Karpas-422 (cell line): ENCODE results near the gene DHX30. TPM values are rescaled to one million over a fixed set of nuclear protein-coding genes. Genes with fewer than 3 reads are reported as not detected.

Experiments
- DNase-seq: peaks from one replicate; pipeline ENCODE4 v3.0.0-alpha.2; 2015
- H2AFZ ChIP-seq: fragments of 200-600 bp; sonication (generic); 2 replicates; pipeline ENCODE4 v1.6.1; 2014; ENCODE audit warnings: antibody characterized with exemption, low read length, mixed read lengths
- H3K27ac ChIP-seq: fragments of 200-600 bp; sonication (generic); 2 replicates; pipeline ENCODE4 v1.5.1; 2014; ENCODE audit warnings: mild to moderate bottlenecking, low read length, moderate library complexity
- H3K27me3 ChIP-seq: fragments of 200-600 bp; sonication (generic); 2 replicates; pipeline ENCODE4 v1.6.1; 2014; ENCODE audit warnings: low read length, mixed read lengths
- H3K36me3 ChIP-seq: fragments of 200-600 bp; sonication (generic); 2 replicates; pipeline ENCODE4 v1.6.1; 2014; ENCODE audit warnings: low read length, mixed read lengths; ENCODE audit not compliant: insufficient read depth
- H3K4me1 ChIP-seq: fragments of 200-600 bp; sonication (generic); 2 replicates; pipeline ENCODE4 v1.6.1; 2014; ENCODE audit warnings: mild to moderate bottlenecking, low read length, mixed read lengths
- H3K4me2 ChIP-seq: fragments of 200-600 bp; sonication (generic); 2 replicates; pipeline ENCODE4 v1.6.1; 2014; ENCODE audit warnings: low read length, low read depth, mild to moderate bottlenecking; ENCODE audit not compliant: poor library complexity, severe bottlenecking
- H3K4me3 ChIP-seq: fragments of 200-600 bp; sonication (generic); 2 replicates; pipeline ENCODE4 v1.5.1; 2014; ENCODE audit warnings: mild to moderate bottlenecking, antibody characterized with exemption, low read length, mixed read lengths
- H3K79me2 ChIP-seq: fragments of 200-600 bp; sonication (generic); 2 replicates; pipeline ENCODE4 v1.6.1; 2014; ENCODE audit warnings: mild to moderate bottlenecking, low read length, mixed read lengths
- H3K9ac ChIP-seq: fragments of 200-600 bp; sonication (generic); 2 replicates; pipeline ENCODE4 v1.6.0; 2014; ENCODE audit warnings: low read length
- H3K9me2 ChIP-seq: fragments of 200-600 bp; sonication (generic), shearing (Covaris generic); replicated peaks from 2 replicates; pipeline ENCODE4 v1.6.0; 2014; ENCODE audit warnings: mild to moderate bottlenecking, low read length, moderate library complexity; ENCODE audit not compliant: insufficient read depth
- H3K9me3 ChIP-seq: fragments of 300-700, 200-600 bp; sonication (generic); 2 replicates; pipeline ENCODE4 v1.6.1; 2014; ENCODE audit warnings: low read length, mixed read lengths
- H4K20me1 ChIP-seq: fragments of 200-600 bp; sonication (generic); 2 replicates; pipeline ENCODE4 v1.6.1; 2014; ENCODE audit warnings: mild to moderate bottlenecking, antibody characterized with exemption, low read length, low read depth; ENCODE audit not compliant: insufficient read depth
- total RNA-seq: library from RNA; depleted of rRNA; stranded (reverse); fragments of >200 nt; shearing (Covaris generic); gene quantifications from 2 replicates; pipeline ENCODE4 v1.2.3, GENCODE V29; 2014; ENCODE audit warnings: low replicate concordance

DHX30 gene
- total RNA-seq, 1 experiment from 2014 or later = 58.6 TPM

DNA sequence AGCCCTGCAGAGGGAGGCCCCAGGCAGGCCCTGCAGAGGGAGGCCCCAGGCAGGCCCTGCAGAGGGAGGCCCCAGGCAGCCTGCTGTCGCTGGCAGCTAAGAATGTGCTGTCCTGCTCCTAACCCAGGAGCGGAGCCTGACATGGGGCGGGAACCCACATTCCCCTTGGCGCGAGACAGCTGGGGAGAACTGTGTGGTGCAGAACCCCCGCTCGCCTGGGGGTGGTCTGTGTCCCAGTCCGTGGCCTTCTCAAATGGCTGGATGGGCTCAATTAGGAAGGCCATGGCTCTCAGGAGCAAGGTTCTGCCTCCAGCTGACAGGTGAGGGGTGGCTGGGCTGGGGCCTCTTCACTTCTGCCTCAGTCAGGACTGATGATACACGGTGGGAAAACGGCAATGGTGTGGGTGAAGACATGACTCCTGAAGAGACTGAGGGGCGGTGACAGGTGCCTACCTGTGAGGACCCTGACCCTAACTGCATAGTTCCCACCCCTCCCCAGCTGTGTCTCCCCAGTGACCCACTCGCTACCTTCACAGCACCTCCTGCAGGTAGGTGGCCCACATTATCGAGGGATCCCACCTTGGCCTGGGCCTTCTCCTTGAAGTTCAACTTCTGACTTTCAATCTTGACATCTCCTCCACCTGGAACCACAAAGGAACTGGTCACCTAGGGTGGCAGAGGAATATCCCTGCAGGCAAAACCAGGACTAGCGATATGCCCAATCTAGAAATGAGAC is 52.0 kb downstream of the DHX30 start:
- H3K36me3 ChIP-seq = peaks cover 4% of the 10 kb centered on the region; the same call in 1 of the 2 replicates
- H3K4me2 ChIP-seq = no peak overlapping the region
- DNase-seq = no peak
- no peak overlapping the region for H3K4me3 ChIP-seq
- no peaks in the 10 kb centered on the region for H3K27me3 ChIP-seq
- H3K9me2 ChIP-seq = no peaks in the 10 kb centered on the region
- H3K9ac ChIP-seq = no peak overlapping the region
- H3K9me3 ChIP-seq = no peaks in the 10 kb centered on the region
- H3K4me1 ChIP-seq = no peaks in the 10 kb centered on the region
- H3K79me2 ChIP-seq = no peaks in the 10 kb centered on the region
- H3K27ac ChIP-seq = no peak overlapping the region
- H2AFZ ChIP-seq = no peak overlapping the region
- H4K20me1 ChIP-seq = no peaks in the 10 kb centered on the region; the same call in 1 of the 2 replicates

DNA sequence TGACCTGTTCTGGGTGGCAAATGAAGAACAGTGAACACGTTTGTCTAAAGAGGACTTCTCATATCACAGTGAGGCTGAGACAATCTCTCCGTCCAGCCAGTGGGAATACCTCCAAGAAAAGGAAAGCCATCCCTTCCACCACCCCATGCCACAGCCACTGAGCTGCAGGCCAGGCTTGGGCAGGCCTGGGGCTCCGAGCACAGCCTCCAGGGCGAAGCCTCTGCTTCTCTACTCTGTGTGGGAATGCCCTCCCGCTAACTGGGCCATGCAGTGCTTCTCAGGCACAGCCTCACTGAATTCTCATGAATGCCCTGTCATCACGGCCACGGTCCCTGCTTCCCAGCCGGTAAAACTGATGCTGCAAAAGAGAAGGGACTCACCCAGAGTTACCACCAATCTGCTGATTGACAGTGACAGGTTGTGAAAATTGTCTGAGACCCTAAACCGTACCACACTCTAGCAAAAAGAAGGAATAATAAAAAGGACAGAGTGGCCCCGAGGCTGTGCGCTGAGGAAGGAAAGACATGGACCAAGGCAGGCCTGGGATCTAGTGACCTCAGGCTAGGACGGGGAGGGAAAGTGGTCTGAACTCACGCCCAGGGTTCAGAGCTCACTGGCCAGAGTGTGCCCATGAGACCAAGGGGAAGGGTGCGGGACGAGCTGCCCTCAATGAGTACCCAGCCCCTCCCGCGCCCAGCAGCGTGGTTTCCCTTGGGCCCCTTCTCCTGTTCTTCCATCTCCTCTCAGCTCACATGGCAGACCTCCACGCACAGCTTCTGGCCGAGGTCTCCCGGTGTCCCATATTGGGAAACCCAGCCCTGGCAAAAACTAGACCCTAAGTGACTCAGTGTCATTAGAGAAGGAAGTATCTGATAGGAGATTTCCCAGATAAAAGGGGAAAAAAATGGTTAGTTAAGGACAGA is 52.8 kb downstream of the DHX30 start:
- no peak for DNase-seq
- H3K9ac ChIP-seq = no peak overlapping the region
- no peaks in the 10 kb centered on the region for H3K4me1 ChIP-seq

DNA sequence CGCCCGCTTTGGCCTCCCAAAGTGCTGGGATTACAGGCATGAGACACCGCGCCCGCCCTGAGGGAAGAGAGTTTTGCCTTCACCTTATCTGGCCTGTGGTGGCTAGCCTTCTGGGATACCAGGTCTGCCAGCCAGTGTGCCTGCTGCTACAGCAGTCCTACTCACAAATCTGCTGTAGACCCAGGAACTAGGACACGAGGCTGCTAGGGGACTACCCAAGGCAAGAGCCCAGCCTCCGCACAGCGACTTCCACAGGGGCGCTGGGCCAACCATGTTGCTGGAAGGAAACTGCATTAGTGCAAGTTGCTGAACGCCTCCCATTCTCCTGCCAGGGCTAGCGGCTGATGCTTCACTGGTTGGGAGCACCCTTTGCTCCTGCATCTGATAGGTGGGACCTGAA is 53.7 kb downstream of the DHX30 start:
- no peaks in the 10 kb centered on the region for H3K79me2 ChIP-seq
- H3K27ac ChIP-seq = no peak overlapping the region
- H3K36me3 ChIP-seq = no peaks in the 10 kb centered on the region
- no peak overlapping the region for H3K9ac ChIP-seq
- H3K4me1 ChIP-seq = no peaks in the 10 kb centered on the region
- no peak for DNase-seq
- H3K4me2 ChIP-seq = no peak overlapping the region
- H4K20me1 ChIP-seq = no peaks in the 10 kb centered on the region
- H2AFZ ChIP-seq = no peak overlapping the region
- H3K9me2 ChIP-seq = no peaks in the 10 kb centered on the region
- H3K9me3 ChIP-seq = no peaks in the 10 kb centered on the region
- H3K4me3 ChIP-seq = no peak overlapping the region
- no peaks in the 10 kb centered on the region for H3K27me3 ChIP-seq

More for the DNA sequence above, 52.8 kb downstream of the DHX30 start:
- Histone ChIP-seq H3K27me3 (no peaks in the 10 kb centered on the region), H2AFZ (no peak overlapping the region), H3K27ac (no peak overlapping the region), H3K4me3 (no peak overlapping the region), H3K9me2 (no peaks in the 10 kb centered on the region), H3K79me2 (no peaks in the 10 kb centered on the region), H3K4me2 (no peak overlapping the region), H4K20me1 (no peaks in the 10 kb centered on the region), H3K9me3 (no peaks in the 10 kb centered on the region), H3K36me3 (no peaks in the 10 kb centered on the region)

DNA sequence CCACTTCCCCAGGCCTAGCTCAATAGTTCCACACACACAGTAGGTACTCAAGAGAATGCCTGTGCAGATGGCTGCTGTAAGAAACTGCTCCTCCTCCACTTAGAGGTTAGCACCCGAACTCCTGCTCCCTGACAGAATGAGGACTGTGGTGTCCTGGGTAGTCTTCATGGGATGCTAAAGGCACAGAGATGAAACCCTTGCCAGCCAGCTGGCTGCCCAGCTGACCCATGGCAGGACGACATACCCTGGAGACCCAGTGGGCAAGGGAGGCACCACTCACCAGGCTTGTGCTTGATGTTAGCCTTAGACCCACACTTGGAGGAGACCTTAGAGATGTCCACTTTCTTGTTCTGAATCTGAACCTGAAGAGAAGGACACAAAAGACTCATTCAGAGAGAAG is 54.2 kb downstream of the DHX30 start:
- no peaks in the 10 kb centered on the region for H3K79me2 ChIP-seq
- no peak overlapping the region for H3K27ac ChIP-seq
- H3K9ac ChIP-seq = no peak overlapping the region
- DNase-seq = no peak
- no peaks in the 10 kb centered on the region for H3K9me2 ChIP-seq
- H3K36me3 ChIP-seq = no peaks in the 10 kb centered on the region
- no peaks in the 10 kb centered on the region for H3K4me1 ChIP-seq
- H3K27me3 ChIP-seq = no peaks in the 10 kb centered on the region
- no peaks in the 10 kb centered on the region for H3K9me3 ChIP-seq
- H4K20me1 ChIP-seq = no peaks in the 10 kb centered on the region
- H3K4me2 ChIP-seq = no peak overlapping the region
- no peak overlapping the region for H3K4me3 ChIP-seq
- no peak overlapping the region for H2AFZ ChIP-seq

DNA sequence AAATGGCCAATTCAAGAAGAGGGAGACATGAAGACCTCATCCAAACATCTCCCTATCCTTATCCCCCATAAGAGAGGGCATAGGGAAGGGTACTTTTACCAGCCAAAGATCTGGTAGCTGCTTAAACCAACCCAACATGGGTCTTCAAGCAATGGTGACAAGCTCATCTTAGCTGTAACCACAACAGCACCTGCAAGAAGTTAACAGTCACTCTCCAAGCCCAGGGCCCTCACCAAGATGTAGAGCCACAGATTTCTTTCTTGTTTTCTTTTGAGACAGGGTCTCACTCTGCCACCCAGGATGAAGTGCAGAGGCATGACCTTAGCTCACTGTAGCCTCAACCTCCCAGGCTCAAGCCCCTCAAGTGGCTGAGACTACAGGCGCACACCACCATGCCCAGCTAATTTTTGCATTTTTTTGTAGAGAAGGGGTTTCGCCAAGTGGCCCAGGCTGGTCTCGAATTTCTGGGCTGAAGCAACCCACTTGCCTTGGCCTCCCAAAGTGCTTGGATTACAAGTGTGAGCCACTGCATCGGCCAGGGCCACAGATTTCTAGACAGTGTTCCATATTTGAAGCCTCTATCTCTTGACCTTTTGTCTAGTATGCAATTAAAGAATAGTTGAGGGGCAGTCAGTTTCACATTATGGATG is 57.1 kb downstream of the DHX30 start:
- H3K36me3 ChIP-seq = no peaks in the 10 kb centered on the region
- H3K9me3 ChIP-seq = no peaks in the 10 kb centered on the region
- H3K9ac ChIP-seq = no peak overlapping the region
- no peak for DNase-seq
- H3K79me2 ChIP-seq = no peaks in the 10 kb centered on the region
- H3K27me3 ChIP-seq = no peaks in the 10 kb centered on the region
- H3K27ac ChIP-seq = no peak overlapping the region
- no peaks in the 10 kb centered on the region for H3K9me2 ChIP-seq
- no peaks in the 10 kb centered on the region for H4K20me1 ChIP-seq
- H3K4me3 ChIP-seq = no peak overlapping the region
- no peak overlapping the region for H2AFZ ChIP-seq
- no peak overlapping the region for H3K4me2 ChIP-seq
- H3K4me1 ChIP-seq = no peaks in the 10 kb centered on the region

DNA sequence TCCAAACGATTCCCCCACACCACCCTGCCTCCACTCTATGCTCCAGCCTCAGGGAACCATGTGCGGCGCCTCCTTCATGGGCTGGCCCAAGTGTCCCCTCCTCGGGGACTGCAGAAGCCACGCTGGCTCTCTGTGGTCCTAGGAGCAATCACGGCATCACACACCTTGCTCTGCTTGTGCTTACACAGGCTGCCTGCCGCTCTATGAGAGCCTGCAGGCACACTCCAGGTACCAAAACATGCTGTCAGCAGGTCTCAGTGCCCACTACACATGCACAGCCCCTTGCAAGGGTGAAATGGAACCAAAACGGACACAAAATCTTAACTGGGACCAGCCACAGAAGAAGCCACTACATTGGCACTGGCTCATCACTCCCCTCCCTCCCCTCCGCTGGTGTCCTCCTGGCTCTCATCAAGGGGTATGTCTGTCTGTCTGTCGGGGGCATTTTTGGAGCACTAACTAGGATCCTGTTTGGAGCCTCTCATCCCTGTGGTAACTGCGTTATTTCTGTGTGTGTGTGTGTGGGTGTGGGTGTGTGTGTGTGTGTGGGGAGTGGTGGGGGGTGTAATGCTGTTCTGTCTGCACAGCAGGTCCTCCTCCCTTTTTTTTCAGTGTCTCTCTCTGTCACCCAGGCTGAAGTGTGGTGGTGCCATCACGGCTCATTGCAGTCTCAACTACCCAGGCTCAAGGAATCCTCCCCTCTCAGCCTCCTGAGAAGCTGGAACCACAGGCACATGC is 60.6 kb downstream of the DHX30 start:
- no peaks in the 10 kb centered on the region for H3K27me3 ChIP-seq
- no peak overlapping the region for H3K4me2 ChIP-seq
- no peaks in the 10 kb centered on the region for H3K9me2 ChIP-seq
- no peaks in the 10 kb centered on the region for H3K79me2 ChIP-seq
- H3K36me3 ChIP-seq = no peaks in the 10 kb centered on the region
- H3K4me1 ChIP-seq = no peaks in the 10 kb centered on the region
- H3K4me3 ChIP-seq = no peak overlapping the region
- no peaks in the 10 kb centered on the region for H4K20me1 ChIP-seq
- no peak overlapping the region for H3K9ac ChIP-seq
- no peaks in the 10 kb centered on the region for H3K9me3 ChIP-seq
- DNase-seq = no peak
- H2AFZ ChIP-seq = no peak overlapping the region
- no peak overlapping the region for H3K27ac ChIP-seq

DNA sequence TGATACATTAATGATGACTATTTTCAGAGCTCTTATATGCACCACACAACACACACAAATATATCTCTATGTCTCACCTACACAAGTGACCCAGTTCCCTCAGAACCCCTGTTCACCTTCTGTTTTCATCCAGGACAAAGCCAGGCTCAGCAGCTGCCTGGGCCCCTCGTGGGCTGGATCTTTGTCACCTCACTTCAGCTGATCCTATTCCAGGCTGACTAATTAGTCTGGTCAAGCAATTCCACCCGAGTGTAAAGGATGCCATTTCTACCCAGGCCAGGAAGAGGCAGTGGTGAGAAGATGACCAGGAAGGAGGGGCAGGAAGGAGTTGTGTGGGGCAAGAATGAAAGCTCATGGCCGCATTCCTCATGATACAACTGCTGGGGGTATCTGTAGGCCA is 62.3 kb downstream of the DHX30 start:
- H4K20me1 ChIP-seq = no peaks in the 10 kb centered on the region
- no peaks in the 10 kb centered on the region for H3K9me3 ChIP-seq
- H3K4me2 ChIP-seq = no peak overlapping the region
- H3K79me2 ChIP-seq = no peaks in the 10 kb centered on the region
- DNase-seq = no peak
- H3K36me3 ChIP-seq = no peaks in the 10 kb centered on the region
- H2AFZ ChIP-seq = no peak overlapping the region
- no peaks in the 10 kb centered on the region for H3K4me1 ChIP-seq
- H3K9me2 ChIP-seq = no peaks in the 10 kb centered on the region
- no peak overlapping the region for H3K27ac ChIP-seq
- no peak overlapping the region for H3K4me3 ChIP-seq
- no peaks in the 10 kb centered on the region for H3K27me3 ChIP-seq
- H3K9ac ChIP-seq = no peak overlapping the region
